Stimulated activated CD8-positive, alpha-beta memory T cell treated with anti-CD3 and anti-CD28 coated beads, Interleukin-7, amount 100 ng/mL, for 48 hours (primary cell): Measurements from ENCODE around the gene CDK7.
"Not testable (repeated sequence)": the region's sequence is repeated elsewhere in the genome, so short reads cannot be mapped to it uniquely, and the experiment has no call there.

Experiments
- DNase-seq, 2 donors: peaks; one replicate each; pipeline ENCODE4 v3.0.0-alpha.2; 2020; ENCODE audit warnings: low read depth in 1 of 2; ENCODE audit errors: extremely low read depth in 1 of 2

The CDK7 gene

GRCh38 chr5:69231851-69232250, 2.8 kb upstream of the CDK7 start:
- DNase-seq = no peak

- not testable (repeated sequence) for DNase-seq
These were observed 2.0 kb downstream of the CDK7 start for GRCh38 chr5:69236733-69237132.

GRCh38 chr5:69237877-69238276, 3.2 kb downstream of the CDK7 start:
- no peak for DNase-seq

GRCh38 chr5:69238760-69239251, 4.1 kb downstream of the CDK7 start:
- no peak for DNase-seq

- no peak for DNase-seq
These were observed 7.7 kb downstream of the CDK7 start for GRCh38 chr5:69242215-69242927.

- no peak for DNase-seq
These were observed 10.3 kb downstream of the CDK7 start for GRCh38 chr5:69245031-69245430.

GRCh38 chr5:69248019-69248418, 13.3 kb downstream of the CDK7 start:
- DNase-seq = no peak

GRCh38 chr5:69250593-69250992, 15.9 kb downstream of the CDK7 start:
- no peak for DNase-seq

GRCh38 chr5:69252437-69252836, 17.8 kb downstream of the CDK7 start:
- DNase-seq = no peak

- DNase-seq = not testable (repeated sequence)
These were observed 21.3 kb downstream of the CDK7 start for GRCh38 chr5:69255940-69256339.

GRCh38 chr5:69257577-69257976, 22.9 kb downstream of the CDK7 start:
- DNase-seq = no peak

GRCh38 chr5:69261034-69261433, 26.3 kb downstream of the CDK7 start:
- DNase-seq = no peak

GRCh38 chr5:69265931-69266330, 31.2 kb downstream of the CDK7 start:
- DNase-seq = no peak

GRCh38 chr5:69268899-69269298, 34.2 kb downstream of the CDK7 start:
- DNase-seq = no peak

- no peak for DNase-seq
These were observed 36.2 kb downstream of the CDK7 start for GRCh38 chr5:69270840-69271239.

- DNase-seq = no peak
These were observed 36.7 kb downstream of the CDK7 start for GRCh38 chr5:69271376-69271775.

- no peak for DNase-seq
These were observed 40.9 kb downstream of the CDK7 start for GRCh38 chr5:69275563-69275962.

GRCh38 chr5:69276422-69277174, 41.9 kb downstream of the CDK7 start:
- no peak for DNase-seq

GRCh38 chr5:69279517-69279916, 44.8 kb downstream of the CDK7 start:
- no peak for DNase-seq

GRCh38 chr5:69281114-69281513, 46.4 kb downstream of the CDK7 start:
- no peak for DNase-seq

- no peak for DNase-seq
These were observed 49.5 kb downstream of the CDK7 start for GRCh38 chr5:69284203-69284602.

GRCh38 chr5:69285448-69286116, 50.9 kb downstream of the CDK7 start:
- DNase-seq = no peak
